SK-N-SH (cell line): ENCODE measurements around the gene NPAS3. TPM values are rescaled to one million over a fixed set of nuclear protein-coding genes. Genes with fewer than 3 reads are reported as not detected.

Experiments used
- CTCF ChIA-PET: fragments of 300-600, 350-600 bp; formaldehyde crosslinking; extraction: SDS; loops from one replicate; lab custom pipeline; 2021; lab: Yijun Ruan, JAX
- POLR2A ChIA-PET: fragments of 350-600 bp; sonication (Branson Sonifier 250); formaldehyde crosslinking; extraction: SDS; loops from one replicate; lab custom pipeline; 2020; ENCODE audit warnings: antibody characterized with exemption, inconsistent platforms; lab: Yijun Ruan, JAX
- DNase-seq: peaks from one replicate; pipeline ENCODE4 v3.0.0; 2012
- H2AFZ ChIP-seq: fragments of 200-600 bp; sonication (generic); 2 replicates; pipeline ENCODE4 v1.8.1; 2016; ENCODE audit warnings: antibody characterized with exemption, mild to moderate bottlenecking, low read depth
- H3F3A ChIP-seq: fragments of 200-600 bp; sonication (generic); replicated peaks from 2 replicates; pipeline ENCODE3; 2016; ENCODE audit warnings: antibody characterized with exemption, mild to moderate bottlenecking; ENCODE audit not compliant: insufficient read depth
- H3K27ac ChIP-seq, 2 experiments: fragments of 200-500 bp in 1 of 2; fragments of 200-600 bp in 1 of 2; sonication (Bioruptor generic) in 1 of 2; sonication (generic), shearing (Covaris generic) in 1 of 2; 2 replicates each; pipeline versions ENCODE4 v1.5.1 to v1.6.1; 2014 to 2016; ENCODE audit warnings: low read depth in 2 of 2, inconsistent platforms in 1 of 2, low read length in 1 of 2, mild to moderate bottlenecking in 1 of 2, mixed read lengths in 1 of 2
- H3K27me3 ChIP-seq: fragments of 200-600 bp; sonication (generic), shearing (Covaris generic); 2 replicates; pipeline ENCODE4 v1.6.1; 2016; ENCODE audit warnings: mixed run types; ENCODE audit not compliant: insufficient read depth
- H3K36me3 ChIP-seq, 2 experiments: fragments of 200-500 bp in 1 of 2; fragments of 200-600 bp in 1 of 2; sonication (Bioruptor generic) in 1 of 2; sonication (generic) in 1 of 2; replicated peaks in 1 of 2; 2 replicates each; pipeline versions ENCODE3 to v1.5.1; 2014 to 2016; ENCODE audit warnings: low read length in 1 of 2, mild to moderate bottlenecking in 1 of 2; ENCODE audit not compliant: insufficient read depth in 2 of 2, control insufficient read depth in 1 of 2
- H3K4me1 ChIP-seq, 2 experiments: fragments of 200-500 bp in 1 of 2; fragments of 200-600 bp in 1 of 2; sonication (Bioruptor generic) in 1 of 2; sonication (generic), shearing (Covaris generic) in 1 of 2; 2 replicates each; pipeline versions ENCODE4 v1.5.1 to v1.6.1; 2014 to 2016; ENCODE audit warnings: low read depth in 1 of 2, low read length in 1 of 2, mixed run types in 1 of 2; ENCODE audit not compliant: insufficient read depth in 2 of 2, control insufficient read depth in 1 of 2
- H3K4me2 ChIP-seq: fragments of 200-600 bp; sonication (generic), shearing (Covaris generic); 2 replicates; pipeline ENCODE4 v1.6.1; 2017; ENCODE audit warnings: mixed run types
- H3K4me3 ChIP-seq, 2 experiments: fragments of 200-500 bp in 1 of 2; fragments of 200-600 bp in 1 of 2; sonication (Bioruptor generic) in 1 of 2; sonication (generic), shearing (Covaris generic) in 1 of 2; 2 replicates each; pipeline versions ENCODE4 v1.5.1 to v1.8.1; 2014 to 2016; ENCODE audit warnings: low read depth in 2 of 2, inconsistent platforms in 1 of 2, low read length in 1 of 2, mild to moderate bottlenecking in 1 of 2, mixed read lengths in 1 of 2, moderate library complexity in 1 of 2
- H3K79me2 ChIP-seq: fragments of 200-600 bp; sonication (generic); 2 replicates; pipeline ENCODE4 v1.8.1; 2017; ENCODE audit warnings: mild to moderate bottlenecking; ENCODE audit not compliant: insufficient read depth
- H3K9ac ChIP-seq: fragments of 200-600 bp; sonication (generic); 2 replicates; pipeline ENCODE4 v1.6.1; 2017; ENCODE audit warnings: mixed run types
- H3K9me2 ChIP-seq: fragments of 200-600 bp; sonication (generic); 2 replicates; pipeline ENCODE4 v1.6.1; 2017; ENCODE audit warnings: mixed run types
- H3K9me3 ChIP-seq: fragments of 200-600 bp; sonication (generic); 2 replicates; pipeline ENCODE4 v1.6.1; 2017; ENCODE audit warnings: mixed run types, mild to moderate bottlenecking, moderate library complexity
- H4K20me1 ChIP-seq: fragments of 200-600 bp; sonication (generic); 2 replicates; pipeline ENCODE4 v1.6.1; 2017; ENCODE audit warnings: mild to moderate bottlenecking, mixed run types; ENCODE audit not compliant: insufficient read depth
- GABPA ChIP-seq: IDR thresholded peaks from 2 replicates; pipeline ENCODE4 v1.4.0; 2012; ENCODE audit warnings: low read depth, mild to moderate bottlenecking
- IRF3 ChIP-seq: fragments of 150-350 bp; IDR thresholded peaks from 2 replicates; pipeline ENCODE4 v1.6.1; 2016; ENCODE audit warnings: mild to moderate bottlenecking, low read depth, low read length
- MXI1 ChIP-seq: IDR thresholded peaks from 2 replicates; pipeline ENCODE4 v1.6.1; 2012; ENCODE audit warnings: mild to moderate bottlenecking, low read depth, low read length, improper control_type of control experiment
- POLR2AphosphoS5 ChIP-seq: IDR thresholded peaks from 2 replicates; pipeline ENCODE4 v1.6.1; 2012; ENCODE audit warnings: low read depth, low read length
- RCOR1 ChIP-seq: fragments of 150-350 bp; IDR thresholded peaks from 2 replicates; pipeline ENCODE4 v1.6.1; 2017; ENCODE audit warnings: antibody characterized with exemption, low read length
- RXRA ChIP-seq: IDR thresholded peaks from 2 replicates; pipeline ENCODE4 v1.4.0; 2012; ENCODE audit warnings: low read depth, mild to moderate bottlenecking, borderline replicate concordance
- SMC3 ChIP-seq: IDR thresholded peaks from 2 replicates; pipeline ENCODE4 v1.6.1; 2012; ENCODE audit warnings: low read depth, low read length, improper control_type of control experiment
- TAF1 ChIP-seq: IDR thresholded peaks from 2 replicates; pipeline ENCODE4 v1.6.1; 2012; ENCODE audit warnings: low read depth, mild to moderate bottlenecking, low read length, moderate library complexity, borderline replicate concordance
- USF2 ChIP-seq: fragments of 150-350 bp; IDR thresholded peaks from 2 replicates; pipeline ENCODE4 v1.6.1; 2017; ENCODE audit warnings: antibody characterized with exemption, low read length, low read depth, borderline replicate concordance
- YY1 ChIP-seq: IDR thresholded peaks from 2 replicates; pipeline ENCODE4 v1.4.0; 2012; ENCODE audit warnings: low read depth, mild to moderate bottlenecking
- WGBS: methylation state at CpG from one replicate; pipeline ENCODE4 v1.1.6; 2017; ENCODE audit warnings: low lambda C conversion rate; 5-methylcytosine and 5-hydroxymethylcytosine counted together
- polyA plus RNA-seq, 3 experiments: library from polyadenylated mRNA; depleted of rRNA; stranded (reverse); fragments of >200 nt; gene quantifications; 2 replicates each; pipeline ENCODE4 v1.2.3, GENCODE V29; 2012
- TF ChIP-seq, protein P1 (sequence below): IDR thresholded peaks from 2 replicates; pipeline ENCODE4; 2012
- TF ChIP-seq, protein P2 (sequence below): fragments of 200-600 bp; sonication (generic); IDR thresholded peaks from 2 replicates; pipeline ENCODE4 v1.6.1; 2017; ENCODE audit warnings: antibody characterized with exemption, mild to moderate bottlenecking, moderate library complexity
- TF ChIP-seq, protein P3 (sequence below): IDR thresholded peaks from 2 replicates; pipeline ENCODE4 v1.4.0; 2012; ENCODE audit warnings: low read depth, borderline replicate concordance
- TF ChIP-seq, protein P4 (sequence below): IDR thresholded peaks from 2 replicates; pipeline ENCODE4 v1.4.0; 2012; ENCODE audit warnings: low read depth

The NPAS3 gene
- polyA plus RNA-seq, 1 of the 3 experiments (the other 2 are of a cell fraction) = 4.3 TPM

GRCh38 chr14:33285902-33286700 is 347.4 kb downstream of the NPAS3 start (continued):
- TF ChIP-seq IRF3 (no peak), RCOR1 (no peak), GABPA (no peak)
- TF ChIP-seq, protein P1, sequence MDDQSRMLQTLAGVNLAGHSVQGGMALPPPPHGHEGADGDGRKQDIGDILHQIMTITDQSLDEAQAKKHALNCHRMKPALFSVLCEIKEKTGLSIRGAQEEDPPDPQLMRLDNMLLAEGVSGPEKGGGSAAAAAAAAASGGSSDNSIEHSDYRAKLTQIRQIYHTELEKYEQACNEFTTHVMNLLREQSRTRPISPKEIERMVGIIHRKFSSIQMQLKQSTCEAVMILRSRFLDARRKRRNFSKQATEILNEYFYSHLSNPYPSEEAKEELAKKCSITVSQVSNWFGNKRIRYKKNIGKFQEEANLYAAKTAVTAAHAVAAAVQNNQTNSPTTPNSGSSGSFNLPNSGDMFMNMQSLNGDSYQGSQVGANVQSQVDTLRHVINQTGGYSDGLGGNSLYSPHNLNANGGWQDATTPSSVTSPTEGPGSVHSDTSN = no peak

DNA sequence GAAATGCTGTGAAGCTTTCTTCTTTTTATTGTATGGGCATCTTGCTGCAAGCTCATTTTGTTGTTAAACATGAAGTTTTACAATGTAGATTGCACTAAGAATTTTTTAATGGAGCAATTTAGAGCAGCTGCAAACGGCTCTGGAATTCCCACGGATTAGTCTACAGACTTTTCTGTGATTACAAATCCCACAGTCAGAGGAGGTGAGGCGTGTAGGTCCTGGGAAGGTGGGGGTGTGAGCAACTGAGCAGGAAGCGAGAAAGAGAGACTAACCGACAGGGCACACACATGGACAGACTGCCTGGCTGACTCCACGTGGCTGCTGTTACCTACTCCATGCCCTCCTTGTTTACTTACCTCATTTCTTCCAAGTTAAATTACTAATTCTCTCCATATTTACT is 348.5 kb downstream of the NPAS3 start:
- H3K36me3 ChIP-seq = no peaks in the 10 kb centered on the region
- H4K20me1 ChIP-seq = no peaks in the 10 kb centered on the region
- 40% methylated on average over 6 of the region's 6 CpGs for WGBS
- ChIA-PET CTCF (no interaction called here), POLR2A (no interaction called here)
- H3K4me3 ChIP-seq = no peak overlapping the region
- H3K9me2 ChIP-seq = no peaks in the 10 kb centered on the region
- no peak overlapping the region for H3K4me2 ChIP-seq
- no peaks in the 10 kb centered on the region for H3K79me2 ChIP-seq
- H3F3A ChIP-seq = peaks cover 3% of the 10 kb centered on the region
- H2AFZ ChIP-seq = no peak overlapping the region
- no peak overlapping the region for H3K27ac ChIP-seq
- DNase-seq = no peak
- no peaks in the 10 kb centered on the region for H3K27me3 ChIP-seq
- no peaks in the 10 kb centered on the region; a peak in 3 of 4 replicates for H3K4me1 ChIP-seq
- no peak overlapping the region for H3K9ac ChIP-seq
- H3K9me3 ChIP-seq = no peaks in the 10 kb centered on the region
- TF ChIP-seq SMC3 (no peak), IRF3 (no peak), RCOR1 (no peak), RXRA (no peak), POLR2AphosphoS5 (no peak), MXI1 (no peak), USF2 (no peak), TAF1 (no peak), YY1 (no peak)
- TF ChIP-seq, protein P2, sequence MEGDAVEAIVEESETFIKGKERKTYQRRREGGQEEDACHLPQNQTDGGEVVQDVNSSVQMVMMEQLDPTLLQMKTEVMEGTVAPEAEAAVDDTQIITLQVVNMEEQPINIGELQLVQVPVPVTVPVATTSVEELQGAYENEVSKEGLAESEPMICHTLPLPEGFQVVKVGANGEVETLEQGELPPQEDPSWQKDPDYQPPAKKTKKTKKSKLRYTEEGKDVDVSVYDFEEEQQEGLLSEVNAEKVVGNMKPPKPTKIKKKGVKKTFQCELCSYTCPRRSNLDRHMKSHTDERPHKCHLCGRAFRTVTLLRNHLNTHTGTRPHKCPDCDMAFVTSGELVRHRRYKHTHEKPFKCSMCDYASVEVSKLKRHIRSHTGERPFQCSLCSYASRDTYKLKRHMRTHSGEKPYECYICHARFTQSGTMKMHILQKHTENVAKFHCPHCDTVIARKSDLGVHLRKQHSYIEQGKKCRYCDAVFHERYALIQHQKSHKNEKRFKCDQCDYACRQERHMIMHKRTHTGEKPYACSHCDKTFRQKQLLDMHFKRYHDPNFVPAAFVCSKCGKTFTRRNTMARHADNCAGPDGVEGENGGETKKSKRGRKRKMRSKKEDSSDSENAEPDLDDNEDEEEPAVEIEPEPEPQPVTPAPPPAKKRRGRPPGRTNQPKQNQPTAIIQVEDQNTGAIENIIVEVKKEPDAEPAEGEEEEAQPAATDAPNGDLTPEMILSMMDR = no peak
- TF ChIP-seq, protein P3, sequence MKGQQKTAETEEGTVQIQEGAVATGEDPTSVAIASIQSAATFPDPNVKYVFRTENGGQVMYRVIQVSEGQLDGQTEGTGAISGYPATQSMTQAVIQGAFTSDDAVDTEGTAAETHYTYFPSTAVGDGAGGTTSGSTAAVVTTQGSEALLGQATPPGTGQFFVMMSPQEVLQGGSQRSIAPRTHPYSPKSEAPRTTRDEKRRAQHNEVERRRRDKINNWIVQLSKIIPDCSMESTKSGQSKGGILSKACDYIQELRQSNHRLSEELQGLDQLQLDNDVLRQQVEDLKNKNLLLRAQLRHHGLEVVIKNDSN = no peak
- TF ChIP-seq, protein P4, sequence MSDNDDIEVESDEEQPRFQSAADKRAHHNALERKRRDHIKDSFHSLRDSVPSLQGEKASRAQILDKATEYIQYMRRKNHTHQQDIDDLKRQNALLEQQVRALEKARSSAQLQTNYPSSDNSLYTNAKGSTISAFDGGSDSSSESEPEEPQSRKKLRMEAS = no peak
